GM18951 (cell line): ENCODE measurements around the gene FBXL3.
"Not testable (repeated sequence)": the region's sequence is repeated elsewhere in the genome, so short reads cannot be mapped to it uniquely, and the experiment has no call there.

Experiments used
- POLR2A ChIP-seq: IDR thresholded peaks from 4 replicates; pipeline ENCODE4 v1.6.1; 2011; ENCODE audit warnings: mild to moderate bottlenecking; ENCODE audit not compliant: insufficient read length, insufficient read depth; ENCODE audit errors: extremely low read depth
- in situ Hi-C: fragments of 300-500 bp; cut with MboI; formaldehyde crosslinking; loops from one replicate; pipeline ENCODE4 v1.12.0; 2022; ENCODE audit warnings: low sequenced_read_pairs, mixed read lengths, inconsistent platforms; ENCODE audit not compliant: unreplicated experiment

FBXL3 gene

GRCh38 chr13:77016251-77016812 is 10.6 kb downstream of the FBXL3 start:
- in situ Hi-C loops: no loop called here
- no peak for TF ChIP-seq POLR2A

GRCh38 chr13:77014906-77015685 is 11.9 kb downstream of the FBXL3 start:
- in situ Hi-C loops: no loop called here

GRCh38 chr13:77013853-77014542 is 13.0 kb downstream of the FBXL3 start:
- in situ Hi-C loops: no loop called here
- no peak for TF ChIP-seq POLR2A

More at GRCh38 chr13:77014906-77015685, 11.9 kb downstream of the FBXL3 start:
- TF ChIP-seq POLR2A: no peak

- in situ Hi-C loops: not testable (repeated sequence)
Measured at GRCh38 chr13:77009719-77010118, 17.2 kb downstream of the FBXL3 start.

GRCh38 chr13:77009011-77009410 is 17.9 kb downstream of the FBXL3 start:
- in situ Hi-C loops: no loop called here
- no peak for TF ChIP-seq POLR2A

- in situ Hi-C loops: not testable (repeated sequence)
Measured at GRCh38 chr13:77008337-77008736, 18.6 kb downstream of the FBXL3 start.

- no peak for TF ChIP-seq POLR2A
Measured at GRCh38 chr13:77002590-77003190, 24.3 kb downstream of the FBXL3 start.

GRCh38 chr13:77001963-77002587 is 24.9 kb downstream of the FBXL3 start:
- no peak for TF ChIP-seq POLR2A
- in situ Hi-C loops: no loop called here

More at GRCh38 chr13:77002590-77003190, 24.3 kb downstream of the FBXL3 start:
- in situ Hi-C loops: no loop called here

GRCh38 chr13:77001540-77001939 is 25.4 kb downstream of the FBXL3 start:
- TF ChIP-seq POLR2A: no peak
- in situ Hi-C loops: no loop called here

- TF ChIP-seq POLR2A: no peak
- in situ Hi-C loops: no loop called here
Measured at GRCh38 chr13:77000475-77000874, 26.5 kb downstream of the FBXL3 start.

GRCh38 chr13:76994281-76994680 is 32.7 kb downstream of the FBXL3 start:
- in situ Hi-C loops: no loop called here
- TF ChIP-seq POLR2A: no peak

- in situ Hi-C loops: no loop called here
- TF ChIP-seq POLR2A: no peak
Measured at GRCh38 chr13:76993473-76993872, 33.5 kb downstream of the FBXL3 start.

GRCh38 chr13:76993021-76993420 is 33.9 kb downstream of the FBXL3 start:
- TF ChIP-seq POLR2A: no peak
- in situ Hi-C loops: no loop called here
